ENCODE results near the gene LOXL4.

LOXL4 gene

GRCh38 chr10:98295401-98295811, 27.4 kb upstream of the LOXL4 start:
- DNase-seq (ENCODE audit: low spot score): no peak

GRCh38 chr10:98294270-98294627, 26.3 kb upstream of the LOXL4 start:
- no peak for DNase-seq (ENCODE audit: low spot score)

GRCh38 chr10:98293550-98294269, 25.7 kb upstream of the LOXL4 start:
- no peak for DNase-seq (ENCODE audit: low spot score)

GRCh38 chr10:98292971-98293370, 25.0 kb upstream of the LOXL4 start:
- no peak for DNase-seq (ENCODE audit: low spot score)

GRCh38 chr10:98289802-98290209, 21.8 kb upstream of the LOXL4 start:
- DNase-seq (ENCODE audit: low spot score): no peak

- DNase-seq (ENCODE audit: low spot score): no peak
Measured at GRCh38 chr10:98287321-98287720, 19.3 kb upstream of the LOXL4 start.

- no peak for DNase-seq (ENCODE audit: low spot score)
Measured at GRCh38 chr10:98286419-98286818, 18.4 kb upstream of the LOXL4 start.

GRCh38 chr10:98285416-98285815, 17.4 kb upstream of the LOXL4 start:
- DNase-seq (ENCODE audit: low spot score): no peak

- no peak for DNase-seq (ENCODE audit: low spot score)
Measured at GRCh38 chr10:98276311-98276710, 8.3 kb upstream of the LOXL4 start.

GRCh38 chr10:98274562-98274961, 6.6 kb upstream of the LOXL4 start:
- DNase-seq (ENCODE audit: low spot score): no peak

- DNase-seq (ENCODE audit: low spot score): no peak
Measured at GRCh38 chr10:98273057-98273850, 5.3 kb upstream of the LOXL4 start.

- no peak for DNase-seq (ENCODE audit: low spot score)
Measured at GRCh38 chr10:98272656-98273055, 4.7 kb upstream of the LOXL4 start.

GRCh38 chr10:98272245-98272644, 4.3 kb upstream of the LOXL4 start:
- no peak for DNase-seq (ENCODE audit: low spot score)

GRCh38 chr10:98270786-98271185, 2.8 kb upstream of the LOXL4 start:
- no peak for DNase-seq (ENCODE audit: low spot score)

GRCh38 chr10:98270073-98270740, 2.2 kb upstream of the LOXL4 start:
- no peak for DNase-seq (ENCODE audit: low spot score)

- DNase-seq (ENCODE audit: low spot score): peak; percentile 86
Measured at GRCh38 chr10:98269435-98269912, 1.5 kb upstream of the LOXL4 start.

- DNase-seq (ENCODE audit: low spot score): peak; percentile 21
Measured at GRCh38 chr10:98268694-98269431, 869 bp upstream of the LOXL4 start.

- peak; percentile 21 for DNase-seq (ENCODE audit: low spot score)
Measured at GRCh38 chr10:98267069-98267893, 713 bp downstream of the LOXL4 start.

GRCh38 chr10:98266647-98267046, 1.3 kb downstream of the LOXL4 start:
- DNase-seq (ENCODE audit: low spot score): no peak

GRCh38 chr10:98265403-98266378, 2.3 kb downstream of the LOXL4 start:
- peak; percentile 40 for DNase-seq (ENCODE audit: low spot score)
